GM12874 (cell line): Measurements from ENCODE around the gene IQGAP1.

Experiments
- CTCF ChIP-seq: IDR thresholded peaks from 2 replicates; pipeline ENCODE4 v1.5.1; 2011; ENCODE audit warnings: low read depth, mild to moderate bottlenecking, control low read depth, low read length, moderate library complexity; ENCODE audit not compliant: insufficient read depth

The IQGAP1 gene

GRCh38 chr15:90520365-90520764 lies 132.3 kb downstream of the IQGAP1 start:
- TF ChIP-seq CTCF, result no peak

- no peak for TF ChIP-seq CTCF
These were observed 135.3 kb downstream of the IQGAP1 start for GRCh38 chr15:90523373-90523772.

- no peak for TF ChIP-seq CTCF
These were observed 140.9 kb downstream of the IQGAP1 start for GRCh38 chr15:90529011-90529370.

- peak; percentile 28; the same call in 1 of the 2 replicates for TF ChIP-seq CTCF
These were observed 141.6 kb downstream of the IQGAP1 start, which contains the start of gene CRTC3 for GRCh38 chr15:90529371-90530249. Gene CRTC3 (plus strand): TSS chr15:90529923. CDS start chr15:90530072, 149 bp downstream.

GRCh38 chr15:90530250-90531051 lies 142.4 kb downstream of the IQGAP1 start:
- no peak for TF ChIP-seq CTCF

- TF ChIP-seq CTCF, result no peak
These were observed 143.1 kb downstream of the IQGAP1 start for GRCh38 chr15:90531147-90531546.

GRCh38 chr15:90535254-90535653 lies 147.2 kb downstream of the IQGAP1 start:
- no peak for TF ChIP-seq CTCF
